ENCODE data around the gene OBI1.
"Not testable (repeated sequence)": the region's sequence is repeated elsewhere in the genome, so short reads cannot be mapped to it uniquely, and the experiment has no call there.

OBI1 gene

DNA sequence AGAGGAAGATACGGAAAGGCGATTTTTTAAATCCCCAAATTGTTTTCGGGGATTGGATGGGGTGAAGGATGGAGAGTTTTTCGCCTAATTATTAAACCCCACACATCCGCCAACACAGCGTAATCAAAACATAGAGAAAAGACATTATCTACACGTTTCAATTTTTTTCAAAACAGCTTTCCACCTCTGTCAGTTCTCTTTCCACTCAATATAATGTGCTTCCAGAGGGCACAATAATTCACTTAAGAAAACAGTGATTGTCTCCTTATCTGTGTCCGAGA, 435 bp upstream of the OBI1 start:
- TF ChIP-seq, protein P1, sequence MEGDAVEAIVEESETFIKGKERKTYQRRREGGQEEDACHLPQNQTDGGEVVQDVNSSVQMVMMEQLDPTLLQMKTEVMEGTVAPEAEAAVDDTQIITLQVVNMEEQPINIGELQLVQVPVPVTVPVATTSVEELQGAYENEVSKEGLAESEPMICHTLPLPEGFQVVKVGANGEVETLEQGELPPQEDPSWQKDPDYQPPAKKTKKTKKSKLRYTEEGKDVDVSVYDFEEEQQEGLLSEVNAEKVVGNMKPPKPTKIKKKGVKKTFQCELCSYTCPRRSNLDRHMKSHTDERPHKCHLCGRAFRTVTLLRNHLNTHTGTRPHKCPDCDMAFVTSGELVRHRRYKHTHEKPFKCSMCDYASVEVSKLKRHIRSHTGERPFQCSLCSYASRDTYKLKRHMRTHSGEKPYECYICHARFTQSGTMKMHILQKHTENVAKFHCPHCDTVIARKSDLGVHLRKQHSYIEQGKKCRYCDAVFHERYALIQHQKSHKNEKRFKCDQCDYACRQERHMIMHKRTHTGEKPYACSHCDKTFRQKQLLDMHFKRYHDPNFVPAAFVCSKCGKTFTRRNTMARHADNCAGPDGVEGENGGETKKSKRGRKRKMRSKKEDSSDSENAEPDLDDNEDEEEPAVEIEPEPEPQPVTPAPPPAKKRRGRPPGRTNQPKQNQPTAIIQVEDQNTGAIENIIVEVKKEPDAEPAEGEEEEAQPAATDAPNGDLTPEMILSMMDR (IDR thresholded peaks at IDR 0.05; ENCODE audit: borderline replicate concordance, insufficient read depth, low read depth, low read length): no peak
- H3K4me3 ChIP-seq (ENCODE audit: low read depth, low read length): peak overlapping the region; percentile 82

DNA sequence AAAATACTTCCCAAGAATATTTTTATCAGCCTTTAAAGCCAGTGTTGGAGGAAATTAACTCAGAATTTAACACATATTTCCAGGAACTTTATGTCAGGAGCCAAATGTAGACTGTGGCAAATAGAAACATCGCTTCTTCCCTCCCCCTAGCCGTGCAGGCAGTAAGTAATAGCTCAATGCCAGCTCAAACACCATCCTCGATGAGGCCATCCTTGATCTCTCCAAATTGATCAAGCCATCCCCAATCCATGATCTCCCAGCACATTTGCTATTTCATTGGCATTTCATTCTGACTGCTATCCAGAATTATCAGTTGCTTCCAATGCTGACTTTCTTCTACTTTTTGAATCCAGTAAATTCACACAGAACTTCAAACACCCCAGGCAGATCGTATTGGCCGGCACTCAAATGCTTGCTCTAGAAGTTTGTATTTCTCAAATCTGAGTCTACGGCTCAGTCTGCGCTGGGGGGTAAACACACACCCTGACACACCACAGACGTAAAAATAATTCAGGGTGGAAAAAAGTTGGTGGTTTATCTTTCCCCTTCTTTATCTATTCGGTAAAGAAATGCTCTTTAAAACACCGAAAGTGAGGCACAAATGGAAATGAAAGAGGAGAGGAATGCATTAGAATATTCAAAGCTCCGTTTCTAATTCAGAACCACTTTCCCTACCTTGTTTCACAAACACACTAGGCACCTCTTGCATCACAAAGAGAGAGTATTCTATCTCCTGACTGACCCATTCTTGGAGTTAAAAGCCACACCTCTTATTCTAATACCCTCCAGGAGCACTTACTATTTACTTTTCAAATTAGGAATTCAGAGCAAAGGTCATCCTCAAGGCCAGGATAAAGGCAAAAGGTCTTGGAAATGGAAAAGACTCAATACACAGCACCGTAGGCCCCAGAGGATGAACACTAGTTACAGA, 991 bp downstream of the OBI1 start:
- peak overlapping the region; percentile 82 for H3K4me3 ChIP-seq (ENCODE audit: low read depth, low read length)
- TF ChIP-seq, protein P1 (IDR thresholded peaks at IDR 0.05; ENCODE audit: borderline replicate concordance, insufficient read depth, low read depth, low read length): no peak

DNA sequence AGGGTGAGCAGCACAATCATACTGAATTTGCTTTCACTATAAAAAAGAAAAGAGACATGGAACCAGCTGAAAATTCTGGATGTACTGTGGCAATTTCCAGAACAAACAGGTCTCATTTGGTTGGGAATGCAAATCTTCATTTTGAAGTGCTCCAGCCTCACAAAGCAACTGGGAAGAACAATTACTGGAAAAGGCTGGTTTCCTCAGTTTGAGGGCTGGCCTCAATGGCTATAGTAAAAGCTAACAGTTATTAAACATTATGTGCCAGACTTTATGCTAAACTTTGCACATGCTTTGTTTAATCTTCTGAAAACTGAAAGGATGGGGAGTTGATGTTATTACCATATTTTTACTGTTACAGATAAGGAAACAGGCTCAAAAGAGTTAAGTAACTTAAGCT, 3.0 kb downstream of the OBI1 start:
- H3K4me3 ChIP-seq (ENCODE audit: low read depth, low read length): no peak overlapping the region
- TF ChIP-seq, protein P1 (IDR thresholded peaks at IDR 0.05; ENCODE audit: borderline replicate concordance, insufficient read depth, low read depth, low read length): no peak

DNA sequence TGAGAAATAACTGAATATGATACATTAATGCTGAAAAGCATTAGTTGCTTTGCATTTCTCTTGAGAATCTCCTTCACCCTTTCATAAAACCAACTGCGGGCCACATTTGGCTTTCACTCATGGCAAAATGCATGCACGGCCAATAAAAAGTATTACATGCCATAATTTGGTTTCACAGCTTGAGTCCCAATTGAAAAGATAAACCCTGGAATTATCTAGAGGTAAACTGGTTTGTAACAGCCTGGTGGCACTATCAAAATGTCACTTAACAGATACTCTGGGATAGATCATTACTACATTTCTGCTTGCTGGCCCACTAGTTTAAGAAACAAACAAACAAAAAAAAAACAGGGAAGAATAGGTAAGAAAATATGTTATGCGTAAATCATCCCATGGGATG, 3.9 kb downstream of the OBI1 start:
- no peak overlapping the region for H3K4me3 ChIP-seq (ENCODE audit: low read depth, low read length)
- TF ChIP-seq, protein P1 (IDR thresholded peaks at IDR 0.05; ENCODE audit: borderline replicate concordance, insufficient read depth, low read depth, low read length): no peak

DNA sequence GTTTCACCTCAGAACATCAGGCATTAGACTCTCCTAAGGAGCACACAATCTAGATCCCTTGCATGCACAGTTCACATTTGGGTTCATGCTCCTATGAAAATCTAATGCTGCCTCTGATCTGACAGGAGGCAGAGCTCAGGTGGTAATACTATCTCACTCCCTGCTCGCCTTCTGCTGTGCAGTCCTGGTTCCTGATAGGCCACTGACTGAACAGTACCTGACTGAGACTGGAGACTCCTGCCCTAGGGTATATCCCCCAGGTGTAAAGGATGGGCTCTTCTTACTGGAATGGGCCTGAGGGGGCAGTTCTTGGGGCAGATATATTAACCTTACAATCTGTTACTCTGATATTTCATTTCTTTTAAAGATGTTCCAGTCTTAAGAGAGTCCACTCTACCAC, 6.3 kb downstream of the OBI1 start:
- TF ChIP-seq, protein P1 (IDR thresholded peaks at IDR 0.05; ENCODE audit: borderline replicate concordance, insufficient read depth, low read depth, low read length): no peak
- H3K4me3 ChIP-seq (ENCODE audit: low read depth, low read length): no peak overlapping the region

DNA sequence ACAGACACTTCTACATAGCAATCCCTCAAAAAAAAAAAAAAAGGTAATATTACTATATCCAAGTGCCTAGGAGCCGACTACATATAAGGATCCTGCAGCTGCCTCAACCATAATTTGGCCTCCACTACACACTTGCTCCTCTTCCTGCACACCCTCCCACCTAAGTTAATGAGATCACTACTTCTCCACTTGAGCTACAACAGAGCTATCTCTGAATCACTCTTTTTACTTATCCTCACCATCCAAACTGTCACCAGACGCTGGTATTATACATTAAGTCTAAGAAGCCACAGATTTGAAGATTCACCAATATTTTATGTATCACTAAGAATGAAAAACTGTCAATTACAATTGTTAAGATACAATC, 8.3 kb downstream of the OBI1 start:
- no peak overlapping the region for H3K4me3 ChIP-seq (ENCODE audit: low read depth, low read length)
- TF ChIP-seq, protein P1 (IDR thresholded peaks at IDR 0.05; ENCODE audit: borderline replicate concordance, insufficient read depth, low read depth, low read length): no peak

DNA sequence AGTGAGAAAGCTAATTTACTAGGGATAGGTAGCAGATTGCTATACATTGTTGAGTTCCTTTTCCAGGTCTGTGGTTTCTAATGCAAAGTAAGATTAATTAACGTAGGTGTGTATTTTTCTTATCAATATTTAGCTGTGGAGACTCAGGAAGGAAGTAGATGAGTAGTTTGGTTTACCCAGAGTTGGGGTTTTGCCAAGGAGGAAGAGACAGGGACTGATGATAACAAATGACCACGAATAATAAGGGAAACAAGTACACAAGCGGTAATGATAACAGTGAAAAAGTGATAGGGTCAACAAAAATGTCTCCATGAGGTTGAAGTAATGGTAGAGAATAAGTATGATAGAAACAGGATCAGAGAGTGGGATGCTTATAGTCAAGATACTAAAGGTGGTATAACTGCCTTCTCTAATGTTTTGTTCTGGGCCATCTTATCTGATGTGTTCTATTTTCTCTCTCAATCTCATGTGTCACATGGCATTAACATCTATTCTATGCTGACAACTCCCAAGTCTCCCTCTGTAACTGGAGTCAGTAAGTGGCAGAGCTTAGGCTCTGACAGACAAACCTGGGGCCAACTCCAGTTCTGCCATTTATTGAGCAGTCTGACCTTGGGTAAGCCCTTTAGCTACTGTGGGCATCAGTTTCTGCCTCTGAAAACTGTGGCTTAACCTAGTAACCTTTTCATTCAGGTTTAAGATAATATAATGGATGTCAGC, 8.8 kb downstream of the OBI1 start:
- TF ChIP-seq, protein P1 (IDR thresholded peaks at IDR 0.05; ENCODE audit: borderline replicate concordance, insufficient read depth, low read depth, low read length): no peak
- no peak overlapping the region for H3K4me3 ChIP-seq (ENCODE audit: low read depth, low read length)

DNA sequence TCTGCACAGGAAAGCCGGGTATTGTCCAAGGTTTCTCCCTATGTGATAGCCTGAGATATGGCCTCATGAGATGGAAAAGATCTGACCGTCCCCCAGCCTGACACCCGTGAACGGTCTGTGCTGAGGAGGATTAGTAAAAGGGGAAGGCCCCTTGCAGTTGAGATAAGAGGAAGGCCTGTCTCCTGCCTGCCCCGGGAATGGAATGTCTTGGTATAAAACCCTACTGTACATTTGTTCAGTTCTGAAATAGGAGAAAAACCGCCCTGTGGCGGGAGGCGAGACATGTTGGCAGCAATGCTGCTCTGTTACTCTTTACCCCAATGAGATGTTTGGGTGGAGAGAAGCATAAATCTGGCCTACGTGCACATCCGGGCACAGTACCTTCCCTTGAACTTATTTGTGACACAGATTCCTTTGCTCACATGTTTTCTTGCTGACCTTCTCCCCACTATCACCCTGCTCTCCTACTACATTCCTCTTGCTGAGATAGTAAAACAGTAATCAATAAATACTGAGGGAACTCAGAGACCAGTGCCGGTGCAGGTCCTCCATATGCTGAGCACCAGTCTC, 11.8 kb downstream of the OBI1 start:
- not testable (repeated sequence) for H3K4me3 ChIP-seq (ENCODE audit: low read depth, low read length)
